Epithelial cell of proximal tubule (primary cell): ENCODE data around the gene ZP3. TPM values are rescaled to one million over a fixed set of nuclear protein-coding genes. Genes with fewer than 3 reads are reported as not detected.
"Not testable (repeated sequence)": the region's sequence is repeated elsewhere in the genome, so short reads cannot be mapped to it uniquely, and the experiment has no call there.

ENCODE experiments used
- DNase-seq: peaks from one replicate; pipeline ENCODE4 v3.0.0-alpha.2; 2011; ENCODE audit warnings: low read depth
- H3K4me3 ChIP-seq: 2 replicates; pipeline ENCODE4 v1.5.1; 2011; ENCODE audit warnings: low read depth, mild to moderate bottlenecking, low read length
- total RNA-seq: library from RNA; depleted of rRNA; stranded (reverse); fragments of >200 nt; gene quantifications from 2 replicates; pipeline ENCODE4 v1.2.3, GENCODE V29; 2015
- TF ChIP-seq, protein P1 (sequence below): conservative IDR thresholded peaks from 2 replicates; pipeline ENCODE4 v1.5.1; 2012; ENCODE audit warnings: low read depth, mild to moderate bottlenecking, low read length

ZP3 gene
- total RNA-seq, 1 donor from 2014 or later: 4.7 TPM

- no peak for DNase-seq
- no peak overlapping the region for H3K4me3 ChIP-seq
- TF ChIP-seq, protein P1, sequence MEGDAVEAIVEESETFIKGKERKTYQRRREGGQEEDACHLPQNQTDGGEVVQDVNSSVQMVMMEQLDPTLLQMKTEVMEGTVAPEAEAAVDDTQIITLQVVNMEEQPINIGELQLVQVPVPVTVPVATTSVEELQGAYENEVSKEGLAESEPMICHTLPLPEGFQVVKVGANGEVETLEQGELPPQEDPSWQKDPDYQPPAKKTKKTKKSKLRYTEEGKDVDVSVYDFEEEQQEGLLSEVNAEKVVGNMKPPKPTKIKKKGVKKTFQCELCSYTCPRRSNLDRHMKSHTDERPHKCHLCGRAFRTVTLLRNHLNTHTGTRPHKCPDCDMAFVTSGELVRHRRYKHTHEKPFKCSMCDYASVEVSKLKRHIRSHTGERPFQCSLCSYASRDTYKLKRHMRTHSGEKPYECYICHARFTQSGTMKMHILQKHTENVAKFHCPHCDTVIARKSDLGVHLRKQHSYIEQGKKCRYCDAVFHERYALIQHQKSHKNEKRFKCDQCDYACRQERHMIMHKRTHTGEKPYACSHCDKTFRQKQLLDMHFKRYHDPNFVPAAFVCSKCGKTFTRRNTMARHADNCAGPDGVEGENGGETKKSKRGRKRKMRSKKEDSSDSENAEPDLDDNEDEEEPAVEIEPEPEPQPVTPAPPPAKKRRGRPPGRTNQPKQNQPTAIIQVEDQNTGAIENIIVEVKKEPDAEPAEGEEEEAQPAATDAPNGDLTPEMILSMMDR: no peak
Observed at GRCh38 chr7:76425156-76425555, 406 bp downstream of the ZP3 start.

DNA sequence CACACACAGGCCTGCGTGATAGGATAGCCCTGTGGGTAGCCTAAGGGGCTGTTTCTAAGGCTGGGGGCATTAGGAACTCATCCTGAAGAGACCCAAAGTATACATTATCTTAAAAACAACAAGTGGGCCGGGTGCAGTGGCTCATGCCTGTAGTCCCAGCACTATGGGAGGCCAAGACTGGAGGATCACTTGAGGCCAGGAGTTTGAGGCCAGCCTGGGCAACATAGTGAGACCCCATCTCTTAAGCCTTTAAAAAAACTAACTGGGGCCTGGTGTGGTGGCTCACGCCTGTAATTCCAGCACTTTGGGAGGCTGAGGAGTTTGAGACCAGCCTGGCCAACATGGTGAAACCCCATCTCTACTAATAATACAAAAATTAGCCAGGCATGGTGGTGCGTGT is 808 bp downstream of the ZP3 start:
- not testable (repeated sequence) for H3K4me3 ChIP-seq, DNase-seq

DNA sequence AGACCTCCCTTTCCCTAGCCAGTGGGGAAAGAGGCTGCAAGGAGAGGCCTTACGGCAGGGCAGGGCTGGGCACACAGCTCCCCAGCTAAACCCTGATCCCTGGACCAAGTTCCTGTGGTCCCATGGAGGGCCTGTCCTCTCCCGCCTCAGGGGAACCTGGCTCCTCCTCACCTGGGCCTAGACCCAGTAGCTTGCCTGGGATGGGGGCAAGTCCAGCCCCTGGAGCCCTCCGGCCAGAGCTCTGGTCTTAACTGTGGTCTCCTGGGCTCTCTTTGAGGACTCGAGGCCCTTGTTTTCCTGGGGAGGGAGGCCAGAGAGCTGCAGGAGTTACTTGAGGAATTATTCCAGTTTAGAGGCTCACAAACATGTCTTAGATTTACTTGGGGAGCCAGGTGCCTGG is 1.5 kb downstream of the ZP3 start:
- no peak for DNase-seq
- H3K4me3 ChIP-seq: no peak overlapping the region
- TF ChIP-seq, protein P1: no peak

DNA sequence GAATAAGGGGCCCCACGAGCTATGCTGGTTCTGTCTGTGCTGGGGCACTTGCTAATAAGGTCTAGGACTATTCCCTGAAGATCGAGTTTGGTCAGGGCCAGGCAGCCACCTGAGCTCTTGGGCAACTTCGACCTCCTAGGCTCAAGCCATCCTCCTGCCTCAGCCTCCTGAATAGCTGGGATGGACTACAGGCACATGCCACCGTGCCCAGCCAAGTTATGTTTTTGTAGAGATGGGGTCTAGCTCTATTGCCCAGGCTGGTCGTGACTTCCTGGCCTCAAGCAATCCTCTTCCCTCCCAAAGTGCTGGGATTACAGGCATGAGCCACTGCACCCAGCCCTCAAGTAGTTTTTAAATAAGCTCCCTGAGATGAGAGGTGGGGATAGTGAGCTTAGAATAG is 2.9 kb downstream of the ZP3 start:
- no peak for DNase-seq
- H3K4me3 ChIP-seq: no peak overlapping the region
- TF ChIP-seq, protein P1: no peak

GRCh38 chr7:76428149-76428823 is 3.5 kb downstream of the ZP3 start:
- DNase-seq: no peak
- H3K4me3 ChIP-seq: no peak overlapping the region
- TF ChIP-seq, protein P1: no peak

DNA sequence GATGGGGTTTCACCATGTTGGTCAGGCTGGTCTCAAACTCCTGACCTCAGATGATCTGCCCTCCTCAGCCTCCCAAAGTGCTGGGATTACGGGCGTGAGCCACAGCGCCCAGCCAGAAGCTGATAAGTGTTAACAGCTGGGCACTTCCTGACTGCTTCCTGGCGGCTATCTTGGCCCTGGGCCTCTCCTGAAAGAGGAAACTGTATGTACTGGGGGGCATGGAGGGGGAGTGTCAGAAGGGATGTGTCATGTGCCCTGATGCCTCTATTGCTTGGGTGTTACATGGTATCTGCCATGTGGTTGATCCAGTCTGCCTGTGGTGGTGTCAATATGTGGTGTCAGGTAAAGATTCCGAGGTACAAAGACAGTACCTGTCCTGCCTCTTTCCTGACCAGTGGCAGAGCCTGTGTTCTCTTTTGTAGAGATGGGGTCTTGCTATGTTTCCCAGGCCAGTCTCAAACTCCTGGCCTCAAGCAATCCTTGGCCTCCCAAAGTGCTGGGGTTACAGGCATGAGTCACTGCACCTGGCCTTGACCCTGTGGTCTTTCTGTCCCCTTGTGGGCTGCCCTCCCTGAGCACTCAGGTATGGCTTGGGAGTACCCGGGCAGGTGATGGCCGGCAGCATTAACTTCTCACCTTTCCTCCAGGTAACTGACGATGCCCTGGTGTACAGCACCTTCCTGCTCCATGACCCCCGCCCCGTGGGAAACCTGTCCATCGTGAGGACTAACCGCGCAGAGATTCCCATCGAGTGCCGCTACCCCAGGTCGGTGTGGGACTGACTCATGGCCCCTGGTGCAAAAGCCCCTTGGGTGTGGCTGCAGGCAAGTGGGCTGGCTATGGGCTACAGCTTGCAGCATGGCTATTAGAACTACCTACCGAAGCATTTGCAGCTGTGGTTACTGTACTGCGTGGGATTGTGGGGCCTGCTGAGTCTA is 4.4 kb downstream of the ZP3 start:
- TF ChIP-seq, protein P1: no peak
- no peak for DNase-seq

GRCh38 chr7:76430211-76430610 is 5.5 kb downstream of the ZP3 start:
- no peak for DNase-seq
- H3K4me3 ChIP-seq: no peak overlapping the region
- TF ChIP-seq, protein P1: no peak

More for the DNA sequence above, 4.4 kb downstream of the ZP3 start:
- no peak overlapping the region for H3K4me3 ChIP-seq
